HL-60 (cell line): ENCODE measurements around the gene TRPM2.

Experiments
- CTCF ChIP-seq: IDR thresholded peaks from one replicate; pipeline ENCODE4 v1.5.1; 2011; ENCODE audit warnings: low read length, control low read depth, inconsistent platforms; ENCODE audit not compliant: insufficient read depth
- GABPA ChIP-seq: IDR thresholded peaks from 2 replicates; pipeline ENCODE4 v1.6.1; 2012; ENCODE audit warnings: low read depth
- POLR2AphosphoS5 ChIP-seq: IDR thresholded peaks from 2 replicates; pipeline ENCODE4 v1.6.1; 2012; ENCODE audit warnings: low read depth
- REST ChIP-seq: IDR thresholded peaks from 2 replicates; pipeline ENCODE4 v1.6.1; 2012; ENCODE audit warnings: low read depth; ENCODE audit not compliant: insufficient replicate concordance
- SPI1 ChIP-seq: IDR thresholded peaks from 2 replicates; pipeline ENCODE4 v1.6.1; 2012; ENCODE audit warnings: low read depth, mild to moderate bottlenecking, borderline replicate concordance

GRCh38 chr21:44354001-44354405, 582 bp downstream of the TRPM2 start:
- TF ChIP-seq CTCF = no peak
- TF ChIP-seq POLR2AphosphoS5 = peak; percentile 83
- no peak for TF ChIP-seq REST
- TF ChIP-seq GABPA = peak; percentile 58
- TF ChIP-seq SPI1 = no peak; the same call in 1 of the 2 replicates
